Heart left ventricle (tissue), 16 donors: ENCODE data around the gene CCDC117. TPM values are rescaled to one million over a fixed set of nuclear protein-coding genes. Genes with fewer than 3 reads are reported as not detected.

Experiments
- ATAC-seq, 4 donors: fragments of 200-7000 bp; cut with Tn5 transposase; one replicate each; pipeline ENCODE4 v1.9.1; 2020 to 2022; ENCODE audit warnings: moderate library complexity in 4 of 4, mild to moderate bottlenecking in 3 of 4, moderate number of reproducible peaks in 1 of 4
- DNase-seq, 5 donors: peaks; one replicate each; pipeline ENCODE4 v3.0.0-alpha.2; 2020
- H3K27ac ChIP-seq, 12 donors: fragments of 200-600 bp; sonication (generic) in 4 of 12; one replicate each; pipeline versions ENCODE4 v1.5.0 to v1.8.0; 2016 to 2022; ENCODE audit warnings: mild to moderate bottlenecking in 2 of 12
- H3K27me3 ChIP-seq, 9 donors: fragments of 200-600 bp; sonication (generic) in 2 of 9; one replicate each; pipeline versions ENCODE4 v1.5.1 to v1.8.0; 2016 to 2022; ENCODE audit warnings: mild to moderate bottlenecking in 3 of 9
- H3K36me3 ChIP-seq, 9 donors: fragments of 200-600 bp; sonication (generic) in 2 of 9; one replicate each; pipeline versions ENCODE4 v1.5.0 to v1.8.0; 2018 to 2022; ENCODE audit warnings: mild to moderate bottlenecking in 2 of 9
- H3K4me1 ChIP-seq, 12 donors: fragments of 200-600 bp; sonication (generic) in 4 of 12; one replicate each; pipeline versions ENCODE4 v1.5.0 to v1.8.0; 2016 to 2022; ENCODE audit warnings: mild to moderate bottlenecking in 3 of 12
- H3K4me3 ChIP-seq, 12 donors: fragments of 200-600 bp; sonication (generic) in 4 of 12; one replicate each; pipeline versions ENCODE4 v1.5.0 to v1.8.0; 2017 to 2022; ENCODE audit warnings: mild to moderate bottlenecking in 9 of 12, moderate library complexity in 4 of 12
- H3K9me3 ChIP-seq, 12 donors: fragments of 200-600 bp; sonication (generic) in 4 of 12; one replicate each; pipeline versions ENCODE4 v1.5.0 to v1.8.0; 2016 to 2022; ENCODE audit warnings: mild to moderate bottlenecking in 1 of 12
- CTCF ChIP-seq, 12 donors: fragments of 200-600 bp; sonication (generic) in 4 of 12; IDR thresholded peaks; one replicate each; pipeline versions ENCODE4 v1.5.0 to v1.8.0; 2018 to 2022; ENCODE audit warnings: antibody characterized with exemption in 12 of 12, mild to moderate bottlenecking in 5 of 12
- POLR2A ChIP-seq, 2 donors: fragments of 450-650 bp; IDR thresholded peaks; one replicate each; pipeline ENCODE4 v1.6.1; 2017; ENCODE audit warnings: antibody characterized with exemption in 2 of 2, mild to moderate bottlenecking in 2 of 2, moderate library complexity in 2 of 2
- WGBS, 4 donors: extraction: QIAGEN DNeasy Blood & Tissue Kit in 2 of 4; methylation state at CpG; one replicate each; pipeline versions ENCODE4 v1.1.5 to v1.1.7; 2013 to 2018; 5-methylcytosine and 5-hydroxymethylcytosine counted together
- intact Hi-C, 10 donors: fragments of 100-400 bp; cut with DNase I; formaldehyde crosslinking; loops; one replicate each; pipeline versions ENCODE4 v1.11.1 to v1.14.2; 2022
- polyA plus RNA-seq, 2 donors: library from polyadenylated mRNA; stranded (reverse); fragments of 200-250 nt; gene quantifications; one replicate each; pipeline ENCODE4 v1.2.3, GENCODE V29; 2013
- total RNA-seq, 9 donors: library from RNA; depleted of rRNA in 2 of 9; stranded (reverse); fragments of >200 nt in 2 of 9; fragmentation: NEBNext Ultra II Directional in 3 of 9; extraction: Animal tissue kit (Norgen Biotek cat#: 25700) in 3 of 9; gene quantifications; one replicate each; pipeline versions ENCODE4 v1.1.0 to v1.2.4, GENCODE V29; 2016 to 2023
- donor health status: ischemic (EF 13 %, LVEDD 7.1; RV severe dilation, severe dysfunction).
- donor health status: healthy with polysubstance abuse.
- donor health status: DM: no; HTN: yes; CAD: no.
- donor health status: DM: no; HTN: no; CAD: no.
- donor health status: ischemic (EF 25% LVEDD 6.9; RV normal size, moderate dysfunction).
- donor health status: ischemic (EF 25% LVEDD 5.7; RV mildly dilated, moderate dysfunction).
- donor health status: healthy.
- donor health status: DM: yes; HTN: yes; CAD: no.
- donor health status: ischemic (EF 35%, LVEDD 5.7; RV mildly dilated, moderate dysfunction).
- donor health status: nonischemic (EF 11% LVEDD 7.7; RV severe dilation, severe dysfunction).
- donor health status: DM: yes; HTN: yes; CAD: no.
- donor health status: PGD.
- donor health status: ischemic (EF 29% LVEDD 5.4; RV normal size, mild dysfunction).
- donor health status: nonischemic (EF 23%, LVEDD 6.1; RV moderate dilation, normal function).

CCDC117 gene
- total and polyA plus RNA-seq, 11 donors: 6.9 to 16.6 (median 13.3) TPM

GRCh38 chr22:28769394-28770085, 3.0 kb upstream of the CCDC117 start:
- intact Hi-C loops: no loop called here
- TF ChIP-seq POLR2A (IDR thresholded peaks at IDR 0.05) (no peak), CTCF (IDR thresholded peaks at IDR 0.05) (no peak)
- DNase-seq: no peak
- Histone ChIP-seq H3K27ac (no peak overlapping the region), H3K27me3 (no peaks in the 10 kb centered on the region), H3K36me3 (peaks cover 0 to 4% (median under 1%) of the 10 kb centered on the region in 9 donors), H3K4me3 (no peak overlapping the region), H3K4me1 (peaks cover 0 to 16% (median 10%) of the 10 kb centered on the region in 12 donors), H3K9me3 (peaks cover 0 to 5% (median 0%) of the 10 kb centered on the region in 12 donors)
- 92 to 95% (median 94%) methylated on average over 14 of the region's 14 CpGs for WGBS, 4 donors
- no peak for ATAC-seq

GRCh38 chr22:28771195-28771791, 1.2 kb upstream of the CCDC117 start:
- TF ChIP-seq POLR2A (IDR thresholded peaks at IDR 0.05) (no peak), CTCF (IDR thresholded peaks at IDR 0.05) (no peak)
- Histone ChIP-seq H3K4me1 (peaks cover 0 to 26% (median 19%) of the 10 kb centered on the region in 12 donors), H3K27ac (no peak overlapping the region), H3K27me3 (no peaks in the 10 kb centered on the region), H3K9me3 (peaks cover 0 to 5% (median 0%) of the 10 kb centered on the region in 12 donors), H3K4me3 (no peak overlapping the region), H3K36me3 (peaks cover 0 to 21% (median 16%) of the 10 kb centered on the region in 9 donors)
- ATAC-seq (no peak), DNase-seq (no peak)
- 73 to 81% (median 79%) methylated on average over 5 of the region's 5 CpGs for WGBS, 4 donors
- intact Hi-C loops: no loop called here

- intact Hi-C loops: loop anchor here in 5 of 10 donors (2.0 kb wide), 4 partner anchors 25 to 33 kb away; partner anchors contain the start of genes HSCB (in 2 of the 5), XBP1 (in 2 of the 5) and CHEK2 (in 1 of the 5)
- peaks cover 0 to 5% (median 0%) of the 10 kb centered on the region in 12 donors for H3K9me3 ChIP-seq
- peak overlapping the region; percentile 65 to 93 (median 80) for H3K4me3 ChIP-seq
- H3K4me1 ChIP-seq: peaks cover 0 to 27% (median 20%) of the 10 kb centered on the region in 12 donors
- no peaks in the 10 kb centered on the region for H3K27me3 ChIP-seq
- H3K36me3 ChIP-seq: peaks cover 0 to 39% (median 31%) of the 10 kb centered on the region in 9 donors
- WGBS, 4 donors: 3 to 8% (median 6%) methylated on average over 10 of the region's 10 CpGs
- TF ChIP-seq CTCF (IDR thresholded peaks at IDR 0.05) (no peak), POLR2A (IDR thresholded peaks at IDR 0.05) (no peak)
- DNase-seq (no peak), ATAC-seq (peak in 1 of 4 donors; percentile 1)
- peak overlapping the region in 11 of 12 donors; percentile 86 to 100 (median 97) for H3K27ac ChIP-seq
These were observed 969 bp downstream of the CCDC117 start for GRCh38 chr22:28773461-28773867.

GRCh38 chr22:28774378-28774777, 1.9 kb downstream of the CCDC117 start:
- Histone ChIP-seq H3K9me3 (no peaks in the 10 kb centered on the region), H3K4me1 (peaks cover 0 to 34% (median 25%) of the 10 kb centered on the region in 12 donors), H3K27ac (peak overlapping the region in 1 of 12 donors; percentile 24), H3K36me3 (peaks cover 0 to 46% (median 31%) of the 10 kb centered on the region in 9 donors), H3K27me3 (no peaks in the 10 kb centered on the region), H3K4me3 (peak overlapping the region in 3 of 12 donors; percentile 2 to 91 (median 91))
- 90 to 96% (median 91%) methylated on average over 1 of the region's 1 CpG for WGBS, 4 donors
- DNase-seq (no peak), ATAC-seq (no peak)
- intact Hi-C loops: no loop called here
- TF ChIP-seq CTCF (IDR thresholded peaks at IDR 0.05) (no peak), POLR2A (IDR thresholded peaks at IDR 0.05) (no peak)
